Osteocyte (in vitro differentiated cells): ENCODE measurements around the gene HIPK2. TPM values are rescaled to one million over a fixed set of nuclear protein-coding genes. Genes with fewer than 3 reads are reported as not detected.

Experiments used
- DNase-seq: peaks from one replicate; pipeline ENCODE4 v3.0.0; 2021; ENCODE audit warnings: mixed read lengths; ENCODE audit not compliant: unreplicated experiment; ENCODE audit errors: extremely low spot score
- H3K27ac Mint-ChIP-seq: one replicate; pipeline ENCODE4 v1.8.0; 2021; ENCODE audit warnings: mild to moderate bottlenecking, mixed read lengths; ENCODE audit not compliant: unreplicated experiment
- H3K27me3 Mint-ChIP-seq: one replicate; pipeline ENCODE4 v1.8.0; 2021; ENCODE audit warnings: mixed read lengths; ENCODE audit not compliant: unreplicated experiment
- H3K36me3 Mint-ChIP-seq: one replicate; pipeline ENCODE4 v1.8.0; 2021; ENCODE audit warnings: mixed read lengths; ENCODE audit not compliant: unreplicated experiment
- H3K4me1 Mint-ChIP-seq: one replicate; pipeline ENCODE4 v1.8.0; 2021; ENCODE audit warnings: mixed read lengths; ENCODE audit not compliant: unreplicated experiment
- H3K4me3 Mint-ChIP-seq: one replicate; pipeline ENCODE4 v1.8.0; 2021; ENCODE audit warnings: mild to moderate bottlenecking, moderate library complexity, mixed read lengths; ENCODE audit not compliant: unreplicated experiment
- H3K9me3 Mint-ChIP-seq: one replicate; pipeline ENCODE4 v1.8.0; 2021; ENCODE audit warnings: mixed read lengths; ENCODE audit not compliant: unreplicated experiment
- CTCF ChIP-seq: fragments of 200-600 bp; sonication (generic); IDR thresholded peaks from 2 replicates; pipeline ENCODE4 v1.5.0; 2021; ENCODE audit warnings: antibody characterized with exemption, mild to moderate bottlenecking, moderate library complexity
- total RNA-seq: library from RNA; stranded (reverse); gene quantifications from 2 replicates; pipeline ENCODE4 v1.2.1, GENCODE V29; 2021

HIPK2 gene
- total RNA-seq, 1 donor from 2014 or later: 90.8 TPM

- Mint-ChIP-seq H3K27ac (no peak overlapping the region), H3K27me3 (peaks cover 3% of the 10 kb centered on the region), H3K4me1 (no peaks in the 10 kb centered on the region), H3K9me3 (peaks cover 4% of the 10 kb centered on the region), H3K4me3 (no peak overlapping the region), H3K36me3 (no peaks in the 10 kb centered on the region)
- no peak for TF ChIP-seq CTCF
- no peak for DNase-seq
Observed at GRCh38 chr7:139813151-139813550, 35.4 kb upstream of the HIPK2 start.

GRCh38 chr7:139811066-139811465 lies 33.3 kb upstream of the HIPK2 start:
- TF ChIP-seq CTCF: no peak
- DNase-seq: no peak
- H3K4me1 Mint-ChIP-seq: no peaks in the 10 kb centered on the region
- no peaks in the 10 kb centered on the region for H3K36me3 Mint-ChIP-seq
- H3K27ac Mint-ChIP-seq: no peak overlapping the region
- peaks cover 3% of the 10 kb centered on the region for H3K27me3 Mint-ChIP-seq
- H3K4me3 Mint-ChIP-seq: no peak overlapping the region
- no peaks in the 10 kb centered on the region for H3K9me3 Mint-ChIP-seq

- H3K27ac Mint-ChIP-seq: no peak overlapping the region
- H3K36me3 Mint-ChIP-seq: no peaks in the 10 kb centered on the region
- H3K4me1 Mint-ChIP-seq: no peaks in the 10 kb centered on the region
- no peaks in the 10 kb centered on the region for H3K27me3 Mint-ChIP-seq
- H3K4me3 Mint-ChIP-seq: no peak overlapping the region
- no peaks in the 10 kb centered on the region for H3K9me3 Mint-ChIP-seq
- no peak for DNase-seq
- no peak for TF ChIP-seq CTCF
Observed at GRCh38 chr7:139808846-139809442, 31.1 kb upstream of the HIPK2 start.

- Mint-ChIP-seq H3K36me3 (no peaks in the 10 kb centered on the region), H3K9me3 (no peaks in the 10 kb centered on the region), H3K4me3 (no peak overlapping the region), H3K27ac (no peak overlapping the region), H3K27me3 (no peaks in the 10 kb centered on the region), H3K4me1 (no peaks in the 10 kb centered on the region)
- no peak for DNase-seq
- no peak for TF ChIP-seq CTCF
Observed at GRCh38 chr7:139808427-139808826, 30.6 kb upstream of the HIPK2 start.

GRCh38 chr7:139807009-139807408 lies 29.2 kb upstream of the HIPK2 start:
- H3K27me3 Mint-ChIP-seq: no peaks in the 10 kb centered on the region
- no peak overlapping the region for H3K27ac Mint-ChIP-seq
- DNase-seq: no peak

More at GRCh38 chr7:139807009-139807408, 29.2 kb upstream of the HIPK2 start:
- no peak overlapping the region for H3K4me3 Mint-ChIP-seq
- peaks cover 9% of the 10 kb centered on the region for H3K9me3 Mint-ChIP-seq
- TF ChIP-seq CTCF: no peak
- H3K4me1 Mint-ChIP-seq: no peaks in the 10 kb centered on the region
- H3K36me3 Mint-ChIP-seq: peaks cover 6% of the 10 kb centered on the region
